Naive thymus-derived CD8-positive, alpha-beta T cell (primary cell): ENCODE data around the gene SUMF2. TPM values are rescaled to one million over a fixed set of nuclear protein-coding genes. Genes with fewer than 3 reads are reported as not detected.
"Not testable (repeated sequence)": the region's sequence is repeated elsewhere in the genome, so short reads cannot be mapped to it uniquely, and the experiment has no call there.

Source experiments
- ATAC-seq, 2 donors: fragments of 150-1000 bp; cut with Tn5 transposase in 1 of 2; sonication (Bioruptor Pico), chemical (Tn5 transposase) in 1 of 2; 1 replicate in 1 of 2; 2 replicates in 1 of 2; pipeline ENCODE4 v1.10.0; 2021; ENCODE audit warnings: mild to moderate bottlenecking in 2 of 2, moderate library complexity in 2 of 2
- POLR2A ChIA-PET: fragments of 350-600 bp; sonication (Branson Sonifier 250); formaldehyde crosslinking; loops from one replicate; lab custom pipeline; 2021; ENCODE audit warnings: antibody characterized with exemption; lab: Charles Lee
- DNase-seq, 10 donors: peaks; one replicate each; pipeline versions ENCODE4 v3.0.0 to v3.0.0-alpha.2; 2020 to 2022
- H3K27ac Mint-ChIP-seq, 10 donors: one replicate each; pipeline ENCODE4 v1.8.0; 2020 to 2022; ENCODE audit warnings: mild to moderate bottlenecking in 10 of 10, mixed read lengths in 10 of 10, moderate library complexity in 4 of 10, inconsistent platforms in 1 of 10
- H3K27me3 Mint-ChIP-seq, 5 donors: one replicate each; pipeline ENCODE4 v1.8.0; 2021 to 2022; ENCODE audit warnings: mixed read lengths in 5 of 5
- H3K36me3 Mint-ChIP-seq, 3 donors: one replicate each; pipeline ENCODE4 v1.8.0; 2020 to 2022; ENCODE audit warnings: mixed read lengths in 3 of 3, mild to moderate bottlenecking in 2 of 3, inconsistent platforms in 1 of 3
- H3K4me1 Mint-ChIP-seq, 4 donors: one replicate each; pipeline ENCODE4 v1.8.0; 2021 to 2022; ENCODE audit warnings: mixed read lengths in 4 of 4
- H3K4me3 Mint-ChIP-seq, 10 donors: one replicate each; pipeline ENCODE4 v1.8.0; 2020 to 2022; ENCODE audit warnings: mild to moderate bottlenecking in 10 of 10, mixed read lengths in 10 of 10, moderate library complexity in 6 of 10, inconsistent platforms in 1 of 10
- H3K9me3 Mint-ChIP-seq, 9 donors: one replicate each; pipeline ENCODE4 v1.8.0; 2020 to 2022; ENCODE audit warnings: mixed read lengths in 9 of 9, mild to moderate bottlenecking in 3 of 9, inconsistent platforms in 1 of 9, moderate library complexity in 1 of 9
- polyA plus RNA-seq, 3 donors: library from polyadenylated mRNA; unstranded; fragments of 300-500 nt; fragmentation: Illumina TruSeq; gene quantifications; one replicate each; pipeline ENCODE4 v1.2.3, GENCODE V29; 2021
- total RNA-seq, 8 experiments: library from RNA in 2 of 8; stranded (reverse) in 2 of 8; gene quantifications; one replicate each; pipeline ENCODE4 v1.2.3 and lab custom pipeline; 2021 to 2026

SUMF2 gene
- total and polyA plus RNA-seq, 5 experiments from 2014 or later: 135 to 176 (median 168) TPM

- ATAC-seq: peak; percentile 79 to 95
- Mint-ChIP-seq H3K36me3 (peaks cover 0 to 56% (median 0%) of the 10 kb centered on the region in 3 donors), H3K27me3 (no peaks in the 10 kb centered on the region), H3K9me3 (no peaks in the 10 kb centered on the region), H3K4me1 (peaks cover 5 to 8% (median 6%) of the 10 kb centered on the region in 4 donors), H3K27ac (peak overlapping the region in 6 of 10 donors; percentile 7 to 69 (median 54)), H3K4me3 (no peak overlapping the region)
- POLR2A ChIA-PET: interaction anchor here (0.6 to 2.3 kb wide), 3 partner anchors 10 to 40 kb away, joined by 3 to 9 read pairs (median 3); partner anchors contain the start of gene SUMF2
- peak; percentile 34 to 76 (median 59) for DNase-seq
Measured at GRCh38 chr7:56074371-56074791, 10.3 kb downstream of the SUMF2 start.

GRCh38 chr7:56077681-56078080 is 13.6 kb downstream of the SUMF2 start:
- peaks cover 5 to 8% (median 6%) of the 10 kb centered on the region in 4 donors for H3K4me1 Mint-ChIP-seq
- POLR2A ChIA-PET: no interaction called here
- no peak overlapping the region for H3K4me3 Mint-ChIP-seq
- DNase-seq (no peak), ATAC-seq (no peak)
- no peaks in the 10 kb centered on the region for H3K9me3 Mint-ChIP-seq
- H3K27me3 Mint-ChIP-seq: no peaks in the 10 kb centered on the region
- H3K36me3 Mint-ChIP-seq: peaks cover 0 to 46% (median 0%) of the 10 kb centered on the region in 3 donors
- no peak overlapping the region for H3K27ac Mint-ChIP-seq

GRCh38 chr7:56078196-56078595 is 14.1 kb downstream of the SUMF2 start:
- Mint-ChIP-seq H3K4me3 (no peak overlapping the region), H3K4me1 (peaks cover 5 to 7% (median 6%) of the 10 kb centered on the region in 4 donors), H3K36me3 (peaks cover 0 to 41% (median 0%) of the 10 kb centered on the region in 3 donors), H3K9me3 (no peaks in the 10 kb centered on the region), H3K27ac (no peak overlapping the region), H3K27me3 (no peaks in the 10 kb centered on the region)
- DNase-seq (no peak), ATAC-seq (no peak)
- POLR2A ChIA-PET: no interaction called here

- peak overlapping the region in 3 of 10 donors; percentile 5 to 82 (median 53) for H3K27ac Mint-ChIP-seq
- H3K4me1 Mint-ChIP-seq: peaks cover 0 to 3% (median 2%) of the 10 kb centered on the region in 4 donors
- H3K9me3 Mint-ChIP-seq: no peaks in the 10 kb centered on the region
- no peak overlapping the region for H3K4me3 Mint-ChIP-seq
- no peaks in the 10 kb centered on the region for H3K27me3 Mint-ChIP-seq
- POLR2A ChIA-PET: interaction anchor here (0.7 kb wide), 1 partner anchor 28 kb away, joined by 3 read pairs; the partner anchor contains the start of gene PSPH
- peaks cover 0 to 31% (median 0%) of the 10 kb centered on the region in 3 donors for H3K36me3 Mint-ChIP-seq
- ATAC-seq (no peak), DNase-seq (no peak)
Measured at GRCh38 chr7:56079450-56080185, 15.5 kb downstream of the SUMF2 start.

GRCh38 chr7:56080726-56081435 is 16.8 kb downstream of the SUMF2 start:
- H3K27me3 Mint-ChIP-seq, H3K4me1 Mint-ChIP-seq, H3K4me3 Mint-ChIP-seq, POLR2A ChIA-PET, ATAC-seq, H3K9me3 Mint-ChIP-seq, DNase-seq: not testable (repeated sequence)
- Mint-ChIP-seq H3K27ac (peak overlapping the region in 3 of 10 donors; percentile 44 to 75 (median 50)), H3K36me3 (peaks cover 0 to 36% (median 0%) of the 10 kb centered on the region in 3 donors)

- peak overlapping the region in 3 of 10 donors; percentile 18 to 46 (median 31) for H3K27ac Mint-ChIP-seq
- POLR2A ChIA-PET: no interaction called here
- DNase-seq (no peak), ATAC-seq (no peak)
- peaks cover 0 to 37% (median 0%) of the 10 kb centered on the region in 3 donors for H3K36me3 Mint-ChIP-seq
- no peaks in the 10 kb centered on the region for H3K9me3 Mint-ChIP-seq
- peaks cover 0 to 3% (median 2%) of the 10 kb centered on the region in 4 donors for H3K4me1 Mint-ChIP-seq
- no peak overlapping the region for H3K4me3 Mint-ChIP-seq
- H3K27me3 Mint-ChIP-seq: no peaks in the 10 kb centered on the region
Measured at GRCh38 chr7:56081626-56082340, 17.7 kb downstream of the SUMF2 start.

GRCh38 chr7:56083150-56083785 is 19.2 kb downstream of the SUMF2 start:
- H3K27ac Mint-ChIP-seq: peak overlapping the region in 2 of 10 donors; percentile 43 to 84

GRCh38 chr7:56086761-56087160 is 22.7 kb downstream of the SUMF2 start:
- Mint-ChIP-seq H3K27ac (peak overlapping the region in 1 of 10 donors; percentile 67), H3K36me3 (peaks cover 0 to 27% (median 0%) of the 10 kb centered on the region in 3 donors), H3K4me1 (peaks cover 0 to 3% (median under 1%) of the 10 kb centered on the region in 4 donors), H3K4me3 (no peak overlapping the region), H3K27me3 (no peaks in the 10 kb centered on the region), H3K9me3 (no peaks in the 10 kb centered on the region)
- ATAC-seq (no peak), DNase-seq (no peak)
- POLR2A ChIA-PET: interaction anchor here (0.6 kb wide), 1 partner anchor 706 kb away, joined by 4 read pairs; no protein-coding TSS in a partner anchor

More at GRCh38 chr7:56083150-56083785, 19.2 kb downstream of the SUMF2 start:
- peaks cover 0 to 3% (median under 1%) of the 10 kb centered on the region in 4 donors for H3K4me1 Mint-ChIP-seq
- no peak overlapping the region for H3K4me3 Mint-ChIP-seq
- H3K36me3 Mint-ChIP-seq: peaks cover 0 to 36% (median 0%) of the 10 kb centered on the region in 3 donors
- ATAC-seq: no peak
- no peak for DNase-seq
- POLR2A ChIA-PET: interaction anchor here (0.7 kb wide), 1 partner anchor 25 kb away, joined by 5 read pairs; no protein-coding TSS in a partner anchor
- H3K9me3 Mint-ChIP-seq: no peaks in the 10 kb centered on the region
- H3K27me3 Mint-ChIP-seq: no peaks in the 10 kb centered on the region

GRCh38 chr7:56087445-56087844 is 23.4 kb downstream of the SUMF2 start:
- Mint-ChIP-seq H3K27me3 (no peaks in the 10 kb centered on the region), H3K9me3 (no peaks in the 10 kb centered on the region), H3K4me1 (peaks cover 0 to 3% (median under 1%) of the 10 kb centered on the region in 4 donors), H3K27ac (peak overlapping the region in 1 of 10 donors; percentile 15), H3K4me3 (no peak overlapping the region), H3K36me3 (peaks cover 0 to 27% (median 0%) of the 10 kb centered on the region in 3 donors)
- POLR2A ChIA-PET: interaction anchor here (0.6 kb wide), 1 partner anchor 707 kb away, joined by 4 read pairs; no protein-coding TSS in a partner anchor
- ATAC-seq (no peak), DNase-seq (no peak)

GRCh38 chr7:56091591-56091990 is 27.5 kb downstream of the SUMF2 start:
- H3K27ac Mint-ChIP-seq: peak overlapping the region in 2 of 10 donors; percentile 8 to 22
- H3K36me3 Mint-ChIP-seq: peaks cover 0 to 14% (median 4%) of the 10 kb centered on the region in 3 donors
- H3K4me3 Mint-ChIP-seq: no peak overlapping the region
- ATAC-seq: peak in 1 of 2 donors; percentile 12
- POLR2A ChIA-PET: no interaction called here
- DNase-seq: no peak
- no peaks in the 10 kb centered on the region for H3K9me3 Mint-ChIP-seq
- no peaks in the 10 kb centered on the region for H3K27me3 Mint-ChIP-seq
- no peaks in the 10 kb centered on the region for H3K4me1 Mint-ChIP-seq

- H3K4me3 Mint-ChIP-seq, POLR2A ChIA-PET: not testable (repeated sequence)
Measured at GRCh38 chr7:56092388-56092787, 28.3 kb downstream of the SUMF2 start.

More at GRCh38 chr7:56092388-56092787, 28.3 kb downstream of the SUMF2 start:
- ATAC-seq, H3K4me1 Mint-ChIP-seq, DNase-seq, H3K9me3 Mint-ChIP-seq, H3K27me3 Mint-ChIP-seq: not testable (repeated sequence)
- Mint-ChIP-seq H3K36me3 (peaks cover 0 to 13% (median 4%) of the 10 kb centered on the region in 3 donors), H3K27ac (peak overlapping the region in 2 of 10 donors; percentile 22 to 27)
